Astrocyte of the spinal cord (primary cell): ENCODE measurements around the gene PLSCR5.

Experiments
- DNase-seq: peaks from one replicate; pipeline ENCODE4 v3.0.0; 2011; ENCODE audit warnings: low read depth, low spot score
- H3K4me3 ChIP-seq: 2 replicates; pipeline ENCODE4 v1.5.1; 2011; ENCODE audit warnings: low read depth, mild to moderate bottlenecking, low read length, moderate library complexity
- CTCF ChIP-seq: IDR thresholded peaks from 2 replicates; pipeline ENCODE4 v1.5.1; 2012; ENCODE audit warnings: low read depth, mild to moderate bottlenecking, low read length, inconsistent platforms
- in situ Hi-C: cut with HindIII; loops from 2 replicates; pipeline ENCODE4 v1.10.0; 2017; ENCODE audit warnings: low sequenced_read_pairs

PLSCR5 gene

GRCh38 chr3:146559388-146559787 lies 45.8 kb downstream of the PLSCR5 start:
- no peak for TF ChIP-seq CTCF
- DNase-seq, result no peak
- no peak overlapping the region for H3K4me3 ChIP-seq
- in situ Hi-C loops, result no loop called here

DNA sequence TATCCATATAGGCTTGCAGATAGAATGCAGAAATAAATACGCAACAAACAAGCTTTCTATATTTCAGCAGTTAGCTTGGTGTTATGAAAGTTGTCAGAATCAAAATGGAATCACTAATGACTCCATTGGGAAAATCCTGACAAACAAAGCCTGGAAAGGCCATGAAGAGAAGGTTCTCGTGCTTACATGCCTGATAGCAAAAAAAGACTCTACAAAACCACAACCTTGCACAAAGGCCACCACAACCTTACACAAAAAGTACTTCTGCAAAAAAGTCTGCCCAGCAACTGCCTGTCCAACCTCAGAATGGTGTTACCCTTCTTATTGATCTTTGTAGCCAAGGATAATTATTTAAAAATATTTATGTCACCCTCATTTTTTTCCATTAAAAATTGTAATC lies 46.4 kb downstream of the PLSCR5 start:
- no peak for DNase-seq
- TF ChIP-seq CTCF, result no peak
- H3K4me3 ChIP-seq, result no peak overlapping the region
- in situ Hi-C loops, result no loop called here

DNA sequence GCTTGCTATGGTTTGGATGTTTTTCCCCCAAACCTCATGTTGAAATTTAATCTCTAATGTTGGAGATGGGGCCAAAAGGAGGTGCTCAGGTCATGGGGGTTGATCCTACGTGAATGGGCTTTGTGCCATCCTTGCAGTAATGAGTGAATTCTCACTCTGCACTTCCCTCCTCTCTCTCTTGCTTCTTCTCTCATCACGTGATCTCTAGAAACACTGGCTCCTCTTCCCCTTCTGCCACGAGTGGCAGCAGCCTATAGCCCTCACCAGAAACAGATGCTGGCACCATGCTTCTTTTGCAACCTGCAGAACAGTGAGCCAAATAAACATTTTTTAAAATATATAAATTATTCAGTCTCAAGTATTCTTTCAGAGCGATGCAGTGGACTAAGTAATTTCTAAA lies 47.4 kb downstream of the PLSCR5 start:
- no peak overlapping the region for H3K4me3 ChIP-seq
- in situ Hi-C loops, result no loop called here
- no peak for DNase-seq
- TF ChIP-seq CTCF, result no peak

DNA sequence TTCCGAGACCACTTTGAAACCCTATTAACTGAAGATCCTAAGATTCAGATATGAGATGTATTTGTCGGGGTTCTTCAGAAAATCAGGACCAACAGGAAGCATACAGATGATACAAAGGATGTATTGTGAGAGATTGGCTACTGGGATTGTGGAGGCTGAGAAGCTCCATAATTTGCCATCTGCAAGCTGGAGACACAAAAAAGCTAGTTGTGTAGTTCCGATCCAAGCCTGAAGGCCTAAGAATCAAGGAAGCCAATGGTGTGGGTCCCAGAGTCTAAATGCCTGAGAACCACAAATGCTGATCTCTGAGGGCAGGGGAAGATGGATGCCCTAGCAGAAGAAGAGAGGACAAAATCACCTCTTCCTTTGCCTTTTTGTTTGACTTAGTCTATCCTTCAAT lies 49.8 kb downstream of the PLSCR5 start:
- in situ Hi-C loops, result no loop called here
- DNase-seq, result no peak
- H3K4me3 ChIP-seq, result no peak overlapping the region
- TF ChIP-seq CTCF, result no peak

- no peak for DNase-seq
- no peak overlapping the region for H3K4me3 ChIP-seq
- in situ Hi-C loops, result no loop called here
- no peak for TF ChIP-seq CTCF
Observed at GRCh38 chr3:146554151-146554760, 50.9 kb downstream of the PLSCR5 start.

GRCh38 chr3:146550743-146551510 lies 54.2 kb downstream of the PLSCR5 start:
- in situ Hi-C loops, result no loop called here
- TF ChIP-seq CTCF, result no peak
- no peak overlapping the region for H3K4me3 ChIP-seq
- peak; percentile 87 for DNase-seq
